GM08714 (cell line): Measurements from ENCODE around the gene AAMP.
"Not testable (repeated sequence)": the region's sequence is repeated elsewhere in the genome, so short reads cannot be mapped to it uniquely, and the experiment has no call there.

Experiments
- H3K4me3 ChIP-seq: fragments of 200-500 bp; sonication (Bioruptor generic); 2 replicates; pipeline ENCODE4 v1.5.1; 2014; ENCODE audit warnings: mild to moderate bottlenecking, low read length, inconsistent platforms
- ZNF274 ChIP-seq: IDR thresholded peaks from 2 replicates; pipeline ENCODE4 v1.6.1; 2012; ENCODE audit warnings: mild to moderate bottlenecking, low read depth, low read length

AAMP gene

GRCh38 chr2:218274586-218274985 lies 4.6 kb upstream of the AAMP start:
- TF ChIP-seq ZNF274: no peak
- H3K4me3 ChIP-seq: no peak overlapping the region

- no peak for TF ChIP-seq ZNF274
- H3K4me3 ChIP-seq: no peak overlapping the region
Measured at GRCh38 chr2:218273908-218274249, 3.9 kb upstream of the AAMP start.

GRCh38 chr2:218273214-218273907 lies 3.4 kb upstream of the AAMP start:
- H3K4me3 ChIP-seq: not testable (repeated sequence)

GRCh38 chr2:218272531-218273212 lies 2.7 kb upstream of the AAMP start:
- TF ChIP-seq ZNF274: no peak
- no peak overlapping the region for H3K4me3 ChIP-seq

- no peak for TF ChIP-seq ZNF274
- H3K4me3 ChIP-seq: no peak overlapping the region
Measured at GRCh38 chr2:218271865-218272530, 2.1 kb upstream of the AAMP start.

- TF ChIP-seq ZNF274: no peak
- peak overlapping the region; percentile 79; the same call in 1 of the 2 replicates for H3K4me3 ChIP-seq
Measured at GRCh38 chr2:218271487-218271797, 1.5 kb upstream of the AAMP start.

- peak overlapping the region; percentile 79 for H3K4me3 ChIP-seq
- no peak for TF ChIP-seq ZNF274
Measured at GRCh38 chr2:218270721-218271486, 967 bp upstream of the AAMP start.

GRCh38 chr2:218267259-218267658 lies 2.7 kb downstream of the AAMP start:
- no peak for TF ChIP-seq ZNF274

GRCh38 chr2:218266316-218266979 lies 3.5 kb downstream of the AAMP start:
- H3K4me3 ChIP-seq: no peak overlapping the region
- no peak for TF ChIP-seq ZNF274

More at GRCh38 chr2:218267259-218267658, 2.7 kb downstream of the AAMP start:
- H3K4me3 ChIP-seq: no peak overlapping the region

- no peak overlapping the region for H3K4me3 ChIP-seq
- TF ChIP-seq ZNF274: no peak
Measured at GRCh38 chr2:218265626-218266025, 4.3 kb downstream of the AAMP start.

- no peak for TF ChIP-seq ZNF274
- no peak overlapping the region for H3K4me3 ChIP-seq
Measured at GRCh38 chr2:218264773-218265561, 5.0 kb downstream of the AAMP start.

- no peak for TF ChIP-seq ZNF274
- no peak overlapping the region for H3K4me3 ChIP-seq
Measured at GRCh38 chr2:218263817-218264641, 5.9 kb downstream of the AAMP start.
